ES-I3 (cell line): ENCODE measurements around the gene FHIT.

Source experiments
- H3K36me3 ChIP-seq: 2 replicates; pipeline ENCODE4 v1.6.1; 2013; ENCODE audit warnings: mild to moderate bottlenecking, low read length, control low read depth, moderate library complexity; ENCODE audit not compliant: insufficient read depth
- H3K4me1 ChIP-seq: 2 replicates; pipeline ENCODE4 v1.6.1; 2013; ENCODE audit warnings: mild to moderate bottlenecking, control low read depth, low read length; ENCODE audit not compliant: insufficient read depth
- H3K9ac ChIP-seq: 2 replicates; pipeline ENCODE4 v1.6.1; 2013; ENCODE audit warnings: low read depth, mild to moderate bottlenecking, low read length, moderate library complexity
- H3K9me3 ChIP-seq: 2 replicates; pipeline ENCODE4 v1.6.1; 2013; ENCODE audit warnings: mild to moderate bottlenecking, low read length, moderate library complexity; ENCODE audit not compliant: control insufficient read depth, insufficient read depth

Gene FHIT

GRCh38 chr3:60030982-60031381 lies 1220.3 kb downstream of the FHIT start:
- no peaks in the 10 kb centered on the region for H3K9me3 ChIP-seq
- no peak overlapping the region for H3K9ac ChIP-seq
- no peaks in the 10 kb centered on the region for H3K4me1 ChIP-seq
- no peaks in the 10 kb centered on the region for H3K36me3 ChIP-seq

GRCh38 chr3:60028233-60028632 lies 1223.0 kb downstream of the FHIT start:
- H3K4me1 ChIP-seq, result no peaks in the 10 kb centered on the region

GRCh38 chr3:60027335-60027734 lies 1223.9 kb downstream of the FHIT start:
- Histone ChIP-seq H3K4me1 (no peaks in the 10 kb centered on the region), H3K9ac (no peak overlapping the region), H3K9me3 (no peaks in the 10 kb centered on the region), H3K36me3 (no peaks in the 10 kb centered on the region)

More at GRCh38 chr3:60028233-60028632, 1223.0 kb downstream of the FHIT start:
- no peaks in the 10 kb centered on the region for H3K36me3 ChIP-seq
- H3K9me3 ChIP-seq, result no peaks in the 10 kb centered on the region
- no peak overlapping the region for H3K9ac ChIP-seq

- Histone ChIP-seq H3K36me3 (no peaks in the 10 kb centered on the region), H3K9me3 (no peaks in the 10 kb centered on the region), H3K9ac (no peak overlapping the region), H3K4me1 (no peaks in the 10 kb centered on the region)
These were observed 1225.9 kb downstream of the FHIT start for GRCh38 chr3:60025096-60026050.

GRCh38 chr3:60024400-60024799 lies 1226.9 kb downstream of the FHIT start:
- Histone ChIP-seq H3K4me1 (no peaks in the 10 kb centered on the region), H3K36me3 (no peaks in the 10 kb centered on the region), H3K9me3 (no peaks in the 10 kb centered on the region; the same call in 1 of the 2 replicates), H3K9ac (no peak overlapping the region)

- Histone ChIP-seq H3K9me3 (no peaks in the 10 kb centered on the region; the same call in 1 of the 2 replicates), H3K9ac (no peak overlapping the region), H3K36me3 (no peaks in the 10 kb centered on the region), H3K4me1 (no peaks in the 10 kb centered on the region)
These were observed 1228.1 kb downstream of the FHIT start for GRCh38 chr3:60023189-60023588.

- H3K4me1 ChIP-seq, result no peaks in the 10 kb centered on the region
- H3K9me3 ChIP-seq, result no peaks in the 10 kb centered on the region; the same call in 1 of the 2 replicates
- H3K9ac ChIP-seq, result no peak overlapping the region
- H3K36me3 ChIP-seq, result no peaks in the 10 kb centered on the region
These were observed 1233.6 kb downstream of the FHIT start for GRCh38 chr3:60017631-60018030.

GRCh38 chr3:60015032-60015705 lies 1236.1 kb downstream of the FHIT start:
- Histone ChIP-seq H3K36me3 (no peaks in the 10 kb centered on the region), H3K4me1 (0 out of 2 replicates have a peak, but pooled peaks cover 5% of the 10 kb centered on the region), H3K9me3 (no peaks in the 10 kb centered on the region; the same call in 1 of the 2 replicates), H3K9ac (no peak overlapping the region)

- Histone ChIP-seq H3K36me3 (no peaks in the 10 kb centered on the region), H3K4me1 (0 out of 2 replicates have a peak, but pooled peaks cover 6% of the 10 kb centered on the region), H3K9ac (no peak overlapping the region), H3K9me3 (no peaks in the 10 kb centered on the region)
These were observed 1238.0 kb downstream of the FHIT start for GRCh38 chr3:60013241-60013640.

- Histone ChIP-seq H3K4me1 (0 out of 2 replicates have a peak, but pooled peaks cover 6% of the 10 kb centered on the region), H3K9me3 (no peaks in the 10 kb centered on the region), H3K9ac (no peak overlapping the region), H3K36me3 (no peaks in the 10 kb centered on the region)
These were observed 1240.0 kb downstream of the FHIT start for GRCh38 chr3:60011218-60011617.

GRCh38 chr3:60010781-60011180 lies 1240.5 kb downstream of the FHIT start:
- H3K9me3 ChIP-seq, result no peaks in the 10 kb centered on the region
- H3K4me1 ChIP-seq, result 0 out of 2 replicates have a peak, but pooled peaks cover 6% of the 10 kb centered on the region
- H3K9ac ChIP-seq, result no peak overlapping the region
- no peaks in the 10 kb centered on the region for H3K36me3 ChIP-seq

GRCh38 chr3:60009931-60010478 lies 1241.2 kb downstream of the FHIT start:
- 0 out of 2 replicates have a peak, but pooled peaks cover 6% of the 10 kb centered on the region for H3K4me1 ChIP-seq
- H3K9me3 ChIP-seq, result no peaks in the 10 kb centered on the region
- no peak overlapping the region for H3K9ac ChIP-seq
- H3K36me3 ChIP-seq, result no peaks in the 10 kb centered on the region

- Histone ChIP-seq H3K36me3 (no peaks in the 10 kb centered on the region), H3K9ac (no peak overlapping the region), H3K4me1 (peaks cover 18% of the 10 kb centered on the region), H3K9me3 (no peaks in the 10 kb centered on the region)
These were observed 1249.9 kb downstream of the FHIT start for GRCh38 chr3:60001369-60001768.

GRCh38 chr3:60000311-60001105 lies 1250.7 kb downstream of the FHIT start:
- Histone ChIP-seq H3K9me3 (no peaks in the 10 kb centered on the region), H3K36me3 (no peaks in the 10 kb centered on the region), H3K4me1 (peaks cover 18% of the 10 kb centered on the region), H3K9ac (no peak overlapping the region)
